ENCODE data around the gene SLC22A15. TPM values are rescaled to one million over a fixed set of nuclear protein-coding genes. Genes with fewer than 3 reads are reported as not detected.

SLC22A15 gene
- total RNA-seq, 5 donors from 2014 or later (not counting 1 experiment from before 2014, with no cell fraction given), result 0.41 to 1.3 (median 0.73) TPM

GRCh38 chr1:116118471-116118870 is 142.2 kb downstream of the SLC22A15 start:
- H3K9me3 ChIP-seq, result no peaks in the 10 kb centered on the region
- Mint-ChIP-seq H3K27ac (no peak overlapping the region), H3K4me1 (no peaks in the 10 kb centered on the region), H3K9me3 (no peaks in the 10 kb centered on the region), H3K36me3 (no peaks in the 10 kb centered on the region), H3K4me3 (no peak overlapping the region), H3K27me3 (peaks cover 6 to 10% of the 10 kb centered on the region in 2 donors)
- H3K27me3 ChIP-seq (replicated peaks in 1 of 2; ENCODE audit: control insufficient read depth in 2 of 2, extremely low read depth in 1 of 2, insufficient read depth in 2 of 2, low read length in 1 of 2), result peaks cover 0 to 3% of the 10 kb centered on the region in 2 experiments
- no peak for ATAC-seq (replicated peaks in 1 of 4)
- ChIA-PET CTCF (no interaction called here), POLR2A (no interaction called here)
- no peaks in the 10 kb centered on the region for H3K4me1 ChIP-seq (ENCODE audit: control insufficient read depth in 1 of 2, extremely low read depth in 1 of 2, insufficient read depth in 2 of 2, low read length in 2 of 2)
- no peak overlapping the region for H3K27ac ChIP-seq (ENCODE audit: low read length)
- no peaks in the 10 kb centered on the region for H3K36me3 ChIP-seq (ENCODE audit: control insufficient read depth in 2 of 2, extremely low read depth in 1 of 2, insufficient read depth in 1 of 2, low read length in 1 of 2)
- no peak overlapping the region for H3K4me3 ChIP-seq (ENCODE audit: control insufficient read depth in 1 of 2, extremely low read depth in 1 of 2, low read length in 1 of 2)
- WGBS (ENCODE audit: insufficient coverage), result 77% methylated on average over 3 of the region's 3 CpGs
- no peak for DNase-seq

Other genes starting within 250 kb of the SLC22A15 start
- not detected for gene CASQ2, start 207.8 kb upstream of the SLC22A15 start, total RNA-seq
- not detected for gene NHLH2, start 135.4 kb upstream of the SLC22A15 start, total RNA-seq
- not detected for gene MAB21L3, start 134.9 kb downstream of the SLC22A15 start, total RNA-seq

Data from T-cell (primary cell).